Calu3 (cell line): ENCODE data around the gene PPHLN1. TPM values are rescaled to one million over a fixed set of nuclear protein-coding genes. Genes with fewer than 3 reads are reported as not detected.

Source experiments
- BruUV-seq: library from RNA; stranded (reverse); fragments of 400-500 nt; replicated peaks from 2 replicates; lab custom pipeline; 2021; lab: Mats Ljungman, UMichigan
- CTCF ChIA-PET: fragments of 300-600 bp; sonication (Branson Sonifier 250); formaldehyde crosslinking; loops from one replicate; lab custom pipeline; 2022; ENCODE audit warnings: antibody characterized with exemption; lab: Charles Lee
- DNase-seq: peaks from one replicate; pipeline ENCODE4 v3.0.0; 2022
- H3K27ac Mint-ChIP-seq: one replicate; pipeline ENCODE4 v1.8.0; 2022; ENCODE audit warnings: mixed read lengths; ENCODE audit not compliant: unreplicated experiment
- H3K27me3 Mint-ChIP-seq: one replicate; pipeline ENCODE4 v1.8.0; 2022; ENCODE audit warnings: mixed read lengths; ENCODE audit not compliant: unreplicated experiment
- H3K36me3 Mint-ChIP-seq: one replicate; pipeline ENCODE4 v1.8.0; 2022; ENCODE audit warnings: mild to moderate bottlenecking, moderate library complexity, mixed read lengths; ENCODE audit not compliant: insufficient read depth, unreplicated experiment
- H3K4me1 Mint-ChIP-seq: one replicate; pipeline ENCODE4 v1.8.0; 2022; ENCODE audit warnings: mild to moderate bottlenecking, low read depth, mixed read lengths; ENCODE audit not compliant: unreplicated experiment
- H3K4me3 Mint-ChIP-seq: one replicate; pipeline ENCODE4 v1.8.0; 2022; ENCODE audit warnings: mild to moderate bottlenecking, low read depth, moderate library complexity, mixed read lengths; ENCODE audit not compliant: unreplicated experiment
- H3K9me3 Mint-ChIP-seq: one replicate; pipeline ENCODE4 v1.8.0; 2022; ENCODE audit warnings: low read depth, mixed read lengths; ENCODE audit not compliant: unreplicated experiment
- CTCF ChIP-seq: fragments of 200-600 bp; IDR thresholded peaks from one replicate; pipeline ENCODE4 v1.8.0; 2022; ENCODE audit warnings: antibody characterized with exemption; ENCODE audit not compliant: unreplicated experiment
- intact Hi-C: fragments of 100-400 bp; cut with micrococcal nuclease; formaldehyde crosslinking; loops from one replicate; pipeline ENCODE4 v1.10.0; 2022; ENCODE audit not compliant: unreplicated experiment
- microRNA-seq: library from miRNA; unstranded; fragments of <30 nt; microRNA quantifications from one replicate; pipeline ENCODE4 v1.2.0, GENCODE V29; 2022
- total RNA-seq: library from RNA; stranded (reverse); gene quantifications from 2 replicates; pipeline ENCODE4 v1.2.3, GENCODE V29; 2022

Gene PPHLN1
- total RNA-seq, 1 experiment from 2014 or later, result 41.5 TPM

- no peaks in the 10 kb centered on the region for H3K27me3 Mint-ChIP-seq
- H3K4me3 Mint-ChIP-seq, result no peak overlapping the region
- intact Hi-C loops, result no loop called here
- peaks cover 23% of the 10 kb centered on the region for H3K36me3 Mint-ChIP-seq
- DNase-seq, result no peak
- TF ChIP-seq CTCF, result no peak
- H3K27ac Mint-ChIP-seq, result no peak overlapping the region
- no TSS peak for BruUV-seq
- peaks cover 5% of the 10 kb centered on the region for H3K4me1 Mint-ChIP-seq
- H3K9me3 Mint-ChIP-seq, result no peaks in the 10 kb centered on the region
- CTCF ChIA-PET, result no interaction called here
These were observed 159.9 kb downstream of the PPHLN1 start for GRCh38 chr12:42485823-42486222.

GRCh38 chr12:42486407-42486806, 160.4 kb downstream of the PPHLN1 start:
- intact Hi-C loops, result no loop called here

GRCh38 chr12:42490261-42490842, 164.4 kb downstream of the PPHLN1 start:
- Mint-ChIP-seq H3K4me1 (no peaks in the 10 kb centered on the region), H3K9me3 (no peaks in the 10 kb centered on the region)
- no TSS peak for BruUV-seq

More at GRCh38 chr12:42486407-42486806, 160.4 kb downstream of the PPHLN1 start:
- TF ChIP-seq CTCF, result no peak
- Mint-ChIP-seq H3K27me3 (no peaks in the 10 kb centered on the region), H3K27ac (no peak overlapping the region), H3K4me1 (no peaks in the 10 kb centered on the region), H3K36me3 (peaks cover 23% of the 10 kb centered on the region), H3K4me3 (no peak overlapping the region), H3K9me3 (no peaks in the 10 kb centered on the region)
- BruUV-seq, result no TSS peak
- no peak for DNase-seq
- CTCF ChIA-PET, result interaction anchor here (0.6 kb wide), 1 partner anchor 12 kb away, joined by 3 read pairs; no protein-coding TSS in a partner anchor

More at GRCh38 chr12:42490261-42490842, 164.4 kb downstream of the PPHLN1 start:
- Mint-ChIP-seq H3K4me3 (no peak overlapping the region), H3K27ac (no peak overlapping the region), H3K27me3 (no peaks in the 10 kb centered on the region), H3K36me3 (no peaks in the 10 kb centered on the region)
- CTCF ChIA-PET, result no interaction called here
- DNase-seq, result no peak
- TF ChIP-seq CTCF, result no peak
- intact Hi-C loops, result no loop called here

Small RNAs within 50 kb of the gene (microRNA-seq; reads per million reads assigned to microRNA genes)
- not detected for gene MIR7851

Other genes starting within 250 kb of the PPHLN1 start
- gene GXYLT1, start 181.3 kb upstream of the PPHLN1 start, total RNA-seq, result 9.7 and 10.4 TPM in 2 replicates
- gene YAF2, start 87.9 kb upstream of the PPHLN1 start, total RNA-seq, result 18.0 and 18.9 TPM in 2 replicates
- gene ZCRB1, start 73 bp upstream of the PPHLN1 start, total RNA-seq, result 38.1 and 38.9 TPM in 2 replicates